Measurements from ENCODE around the gene TIMM17B.
A peak's percentile ranks its signal among the peaks of the same experiment; 100 is the strongest.

Gene TIMM17B

GRCh38 chrX:48934581-48935300 is 37.2 kb upstream of the TIMM17B start:
- H3K4me1 ChIP-seq (ENCODE audit: control insufficient read depth, insufficient read depth, low read length): peaks cover 20% of the 10 kb centered on the region
- H3K36me3 ChIP-seq (ENCODE audit: control insufficient read depth, insufficient read depth, low read length): peaks cover 57% of the 10 kb centered on the region
- peaks cover 4% of the 10 kb centered on the region; the same call in 1 of the 2 replicates for H3K9me3 ChIP-seq (ENCODE audit: control insufficient read depth, insufficient read depth, low read depth, low read length)
- H3K9ac ChIP-seq (ENCODE audit: low read length): no peak overlapping the region
- no peak overlapping the region for H3K4me3 ChIP-seq (ENCODE audit: low read depth, low read length)
- H3K27ac ChIP-seq (ENCODE audit: low read depth, low read length): no peak overlapping the region
- H3K27me3 ChIP-seq (ENCODE audit: control insufficient read depth, insufficient read depth, low read length): no peaks in the 10 kb centered on the region

GRCh38 chrX:48933757-48934156 is 36.2 kb upstream of the TIMM17B start:
- H3K9me3 ChIP-seq (ENCODE audit: control insufficient read depth, insufficient read depth, low read depth, low read length): peaks cover 4% of the 10 kb centered on the region; the same call in 1 of the 2 replicates
- no peak overlapping the region for H3K9ac ChIP-seq (ENCODE audit: low read length)
- H3K36me3 ChIP-seq (ENCODE audit: control insufficient read depth, insufficient read depth, low read length): peaks cover 49% of the 10 kb centered on the region

GRCh38 chrX:48927736-48928382 is 30.3 kb upstream of the TIMM17B start:
- Histone ChIP-seq H3K27ac (ENCODE audit: low read depth, low read length) (peak overlapping the region; percentile 92), H3K9me3 (ENCODE audit: control insufficient read depth, insufficient read depth, low read depth, low read length) (peaks cover 4% of the 10 kb centered on the region; the same call in 1 of the 2 replicates), H3K4me3 (ENCODE audit: low read depth, low read length) (peak overlapping the region; percentile 34), H3K36me3 (ENCODE audit: control insufficient read depth, insufficient read depth, low read length) (peaks cover 42% of the 10 kb centered on the region), H3K27me3 (ENCODE audit: control insufficient read depth, insufficient read depth, low read length) (no peaks in the 10 kb centered on the region), H3K9ac (ENCODE audit: low read length) (peak overlapping the region; percentile 75), H3K4me1 (ENCODE audit: control insufficient read depth, insufficient read depth, low read length) (peaks cover 25% of the 10 kb centered on the region)

More at GRCh38 chrX:48933757-48934156, 36.2 kb upstream of the TIMM17B start:
- Histone ChIP-seq H3K4me3 (ENCODE audit: low read depth, low read length) (no peak overlapping the region), H3K27ac (ENCODE audit: low read depth, low read length) (no peak overlapping the region), H3K27me3 (ENCODE audit: control insufficient read depth, insufficient read depth, low read length) (no peaks in the 10 kb centered on the region), H3K4me1 (ENCODE audit: control insufficient read depth, insufficient read depth, low read length) (peaks cover 21% of the 10 kb centered on the region)

- H3K4me3 ChIP-seq (ENCODE audit: low read depth, low read length): peak overlapping the region; percentile 34
- H3K36me3 ChIP-seq (ENCODE audit: control insufficient read depth, insufficient read depth, low read length): peaks cover 46% of the 10 kb centered on the region
- peak overlapping the region; percentile 92 for H3K27ac ChIP-seq (ENCODE audit: low read depth, low read length)
- H3K4me1 ChIP-seq (ENCODE audit: control insufficient read depth, insufficient read depth, low read length): peaks cover 27% of the 10 kb centered on the region
- peaks cover 4% of the 10 kb centered on the region; the same call in 1 of the 2 replicates for H3K9me3 ChIP-seq (ENCODE audit: control insufficient read depth, insufficient read depth, low read depth, low read length)
- H3K27me3 ChIP-seq (ENCODE audit: control insufficient read depth, insufficient read depth, low read length): no peaks in the 10 kb centered on the region
- peak overlapping the region; percentile 75 for H3K9ac ChIP-seq (ENCODE audit: low read length)
Measured at GRCh38 chrX:48927123-48927522, 29.6 kb upstream of the TIMM17B start.

- Histone ChIP-seq H3K36me3 (ENCODE audit: control insufficient read depth, insufficient read depth, low read length) (peaks cover 35% of the 10 kb centered on the region), H3K27ac (ENCODE audit: low read depth, low read length) (no peak overlapping the region), H3K9me3 (ENCODE audit: control insufficient read depth, insufficient read depth, low read depth, low read length) (peaks cover 4% of the 10 kb centered on the region; the same call in 1 of the 2 replicates), H3K9ac (ENCODE audit: low read length) (no peak overlapping the region), H3K4me3 (ENCODE audit: low read depth, low read length) (no peak overlapping the region), H3K4me1 (ENCODE audit: control insufficient read depth, insufficient read depth, low read length) (peaks cover 51% of the 10 kb centered on the region), H3K27me3 (ENCODE audit: control insufficient read depth, insufficient read depth, low read length) (no peaks in the 10 kb centered on the region)
Measured at GRCh38 chrX:48924270-48924669, 26.7 kb upstream of the TIMM17B start.

- H3K27me3 ChIP-seq (ENCODE audit: control insufficient read depth, insufficient read depth, low read length): no peaks in the 10 kb centered on the region
- peaks cover 4% of the 10 kb centered on the region; the same call in 1 of the 2 replicates for H3K9me3 ChIP-seq (ENCODE audit: control insufficient read depth, insufficient read depth, low read depth, low read length)
- no peak overlapping the region for H3K9ac ChIP-seq (ENCODE audit: low read length)
- H3K36me3 ChIP-seq (ENCODE audit: control insufficient read depth, insufficient read depth, low read length): peaks cover 35% of the 10 kb centered on the region
- no peak overlapping the region; the same call in 1 of the 2 replicates for H3K27ac ChIP-seq (ENCODE audit: low read depth, low read length)
- H3K4me3 ChIP-seq (ENCODE audit: low read depth, low read length): no peak overlapping the region
- peaks cover 50% of the 10 kb centered on the region for H3K4me1 ChIP-seq (ENCODE audit: control insufficient read depth, insufficient read depth, low read length)
Measured at GRCh38 chrX:48923771-48924170, 26.2 kb upstream of the TIMM17B start.

- H3K4me1 ChIP-seq (ENCODE audit: control insufficient read depth, insufficient read depth, low read length): peaks cover 31% of the 10 kb centered on the region
- H3K27me3 ChIP-seq (ENCODE audit: control insufficient read depth, insufficient read depth, low read length): no peaks in the 10 kb centered on the region
- peaks cover 55% of the 10 kb centered on the region for H3K36me3 ChIP-seq (ENCODE audit: control insufficient read depth, insufficient read depth, low read length)
- peak overlapping the region; percentile 79 for H3K4me3 ChIP-seq (ENCODE audit: low read depth, low read length)
- peak overlapping the region; percentile 27; the same call in 1 of the 2 replicates for H3K27ac ChIP-seq (ENCODE audit: low read depth, low read length)
- peaks cover 4% of the 10 kb centered on the region; the same call in 1 of the 2 replicates for H3K9me3 ChIP-seq (ENCODE audit: control insufficient read depth, insufficient read depth, low read depth, low read length)
- H3K9ac ChIP-seq (ENCODE audit: low read length): peak overlapping the region; percentile 86
Measured at GRCh38 chrX:48920718-48921104, 23.1 kb upstream of the TIMM17B start.

- Histone ChIP-seq H3K9me3 (ENCODE audit: control insufficient read depth, insufficient read depth, low read depth, low read length) (peaks cover 4% of the 10 kb centered on the region; the same call in 1 of the 2 replicates), H3K9ac (ENCODE audit: low read length) (peak overlapping the region; percentile 86), H3K36me3 (ENCODE audit: control insufficient read depth, insufficient read depth, low read length) (peaks cover 56% of the 10 kb centered on the region), H3K4me1 (ENCODE audit: control insufficient read depth, insufficient read depth, low read length) (peaks cover 26% of the 10 kb centered on the region; the same call in 1 of the 2 replicates), H3K27ac (ENCODE audit: low read depth, low read length) (peak overlapping the region; percentile 95; the same call in 1 of the 2 replicates), H3K4me3 (ENCODE audit: low read depth, low read length) (peak overlapping the region; percentile 79), H3K27me3 (ENCODE audit: control insufficient read depth, insufficient read depth, low read length) (no peaks in the 10 kb centered on the region)
Measured at GRCh38 chrX:48919947-48920717, 22.6 kb upstream of the TIMM17B start.

- Histone ChIP-seq H3K9ac (ENCODE audit: low read length) (peak overlapping the region; percentile 86), H3K27ac (ENCODE audit: low read depth, low read length) (peak overlapping the region; percentile 95)
Measured at GRCh38 chrX:48919360-48919841, 21.8 kb upstream of the TIMM17B start.

GRCh38 chrX:48918643-48919340 is 21.2 kb upstream of the TIMM17B start, which contains the start of gene PIM2:
PIM2 (minus strand) TSS chrX:48919024; CDS start chrX:48918834, 190 bp downstream.
- H3K4me1 ChIP-seq (ENCODE audit: control insufficient read depth, insufficient read depth, low read length): peaks cover 26% of the 10 kb centered on the region
- peak within 1 kb of the TSS; percentile 79 for H3K4me3 ChIP-seq (ENCODE audit: low read depth, low read length)
- peak within 1 kb of the TSS; percentile 95 for H3K27ac ChIP-seq (ENCODE audit: low read depth, low read length)
- peaks cover 6% of the 10 kb centered on the region; the same call in 1 of the 2 replicates for H3K9me3 ChIP-seq (ENCODE audit: control insufficient read depth, insufficient read depth, low read depth, low read length)
- H3K9ac ChIP-seq (ENCODE audit: low read length): peak within 1 kb of the TSS; percentile 95
- H3K36me3 ChIP-seq (ENCODE audit: control insufficient read depth, insufficient read depth, low read length): peaks cover 61% of the 10 kb centered on the region
- no peaks in the 10 kb centered on the region for H3K27me3 ChIP-seq (ENCODE audit: control insufficient read depth, insufficient read depth, low read length)

More at GRCh38 chrX:48919360-48919841, 21.8 kb upstream of the TIMM17B start:
- H3K4me3 ChIP-seq (ENCODE audit: low read depth, low read length): peak overlapping the region; percentile 79
- peaks cover 61% of the 10 kb centered on the region for H3K36me3 ChIP-seq (ENCODE audit: control insufficient read depth, insufficient read depth, low read length)
- H3K9me3 ChIP-seq (ENCODE audit: control insufficient read depth, insufficient read depth, low read depth, low read length): peaks cover 6% of the 10 kb centered on the region; the same call in 1 of the 2 replicates
- H3K4me1 ChIP-seq (ENCODE audit: control insufficient read depth, insufficient read depth, low read length): peaks cover 26% of the 10 kb centered on the region
- H3K27me3 ChIP-seq (ENCODE audit: control insufficient read depth, insufficient read depth, low read length): no peaks in the 10 kb centered on the region
